ENCODE measurements around the gene MCEE. TPM values are rescaled to one million over a fixed set of nuclear protein-coding genes. Genes with fewer than 3 reads are reported as not detected.
"Not testable (repeated sequence)": the region's sequence is repeated elsewhere in the genome, so short reads cannot be mapped to it uniquely, and the experiment has no call there.

Gene MCEE
- total RNA-seq, 2 experiments from 2014 or later: 12.6 to 16.3 TPM

DNA sequence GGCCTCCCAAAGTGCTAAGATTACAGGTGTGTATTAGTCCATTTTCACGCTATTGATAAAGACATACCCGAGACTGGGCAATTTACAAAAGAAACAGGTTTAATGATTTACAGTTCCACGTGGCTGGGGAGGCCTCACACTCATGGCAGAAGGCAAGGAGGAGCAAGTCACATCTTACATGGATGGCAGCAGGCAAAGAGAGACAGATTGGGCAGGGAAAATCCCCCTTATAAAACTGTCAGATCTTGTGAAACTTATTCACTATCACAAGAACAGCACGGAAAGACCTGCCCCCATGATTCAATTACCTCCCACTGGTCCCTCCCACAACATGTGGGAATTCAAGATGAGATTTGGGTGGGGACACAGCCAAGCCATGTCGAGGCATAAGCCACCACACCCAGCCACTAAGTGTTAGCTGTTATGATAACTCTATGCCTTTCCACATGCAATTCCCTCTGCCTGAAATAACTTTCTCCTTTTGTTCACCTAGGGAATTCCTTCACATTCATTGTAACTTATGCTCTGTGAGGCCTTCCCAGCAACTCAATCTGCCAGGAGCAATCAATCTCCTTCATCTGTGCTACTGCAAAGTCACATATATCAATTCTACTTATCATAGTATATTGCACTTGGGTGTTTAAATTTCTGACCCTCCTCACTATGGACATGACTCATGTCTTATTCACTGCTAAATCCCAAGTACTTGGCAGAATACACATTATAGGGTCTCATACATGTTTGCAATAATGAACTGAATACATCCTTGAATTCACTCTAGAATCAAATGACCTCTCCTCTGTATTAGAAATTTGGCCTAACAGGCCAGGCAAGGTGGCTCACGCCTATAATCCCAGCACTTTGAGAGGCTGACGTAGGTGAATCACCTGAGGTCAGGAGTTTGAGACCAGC, 7.4 kb downstream of the MCEE start:
- CTCF ChIA-PET: no interaction called here
- Mint-ChIP-seq H3K9me3 (ENCODE audit: low read depth) (no peaks in the 10 kb centered on the region), H3K4me1 (peaks cover 2% of the 10 kb centered on the region), H3K4me3 (no peak overlapping the region), H3K27ac (no peak overlapping the region), H3K36me3 (peaks cover 19% of the 10 kb centered on the region), H3K27me3 (no peaks in the 10 kb centered on the region)
- DNase-seq (no peak), ATAC-seq (no peak)

DNA sequence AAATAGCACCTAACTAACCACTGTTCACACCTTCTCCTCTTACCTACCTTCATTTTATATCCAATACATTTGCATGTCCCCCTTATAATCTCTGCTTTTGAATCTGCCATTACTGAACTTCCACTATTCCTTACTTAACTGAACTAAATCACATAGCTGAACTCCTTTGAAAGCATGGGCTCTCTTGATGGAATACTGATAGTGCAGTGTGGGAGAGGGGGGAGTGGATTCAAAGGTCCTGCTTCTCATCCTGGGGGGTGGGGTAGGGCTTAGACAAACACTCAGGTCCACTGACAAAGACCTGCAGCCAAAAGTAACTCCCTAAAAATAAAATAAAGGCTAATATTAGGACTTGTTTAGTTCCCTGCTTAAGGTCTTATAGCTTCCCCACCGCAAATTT, 8.6 kb downstream of the MCEE start:
- Mint-ChIP-seq H3K27me3 (no peaks in the 10 kb centered on the region), H3K9me3 (ENCODE audit: low read depth) (no peaks in the 10 kb centered on the region), H3K36me3 (peaks cover 18% of the 10 kb centered on the region), H3K27ac (no peak overlapping the region), H3K4me3 (no peak overlapping the region), H3K4me1 (no peaks in the 10 kb centered on the region)
- DNase-seq (no peak), ATAC-seq (no peak)
- CTCF ChIA-PET: interaction anchor here (0.6 kb wide), 1 partner anchor 23 kb away, joined by 3 read pairs; no protein-coding TSS in a partner anchor

DNA sequence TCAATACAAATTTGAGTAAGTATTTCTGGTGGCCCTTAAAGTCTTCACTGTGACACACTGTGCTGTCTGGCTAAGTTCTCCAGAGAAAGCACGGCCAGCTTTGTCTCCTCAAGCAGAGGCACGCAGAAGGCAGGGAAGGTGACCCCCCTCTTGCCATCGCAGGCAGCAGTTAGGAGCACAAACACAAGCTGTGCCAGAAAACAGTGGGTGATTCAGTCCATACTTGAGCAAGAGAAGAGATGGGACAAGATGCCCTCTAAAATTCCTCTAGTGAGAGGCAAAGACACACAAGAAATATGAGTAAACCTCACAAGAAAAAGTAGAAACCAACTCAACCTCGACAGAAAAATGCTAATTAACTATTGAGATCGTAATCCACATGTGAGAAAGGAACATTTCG, 9.8 kb downstream of the MCEE start:
- CTCF ChIA-PET: interaction anchor here (1.0 to 1.7 kb wide), 2 partner anchors 10 to 19 kb away, joined by 4 to 6 read pairs; partner anchors contain the start of genes MCEE and MPHOSPH10
- H3K36me3 Mint-ChIP-seq: peaks cover 15% of the 10 kb centered on the region
- no peaks in the 10 kb centered on the region for H3K9me3 Mint-ChIP-seq (ENCODE audit: low read depth)
- H3K4me3 Mint-ChIP-seq: no peak overlapping the region
- ATAC-seq (no peak), DNase-seq (no peak)
- no peaks in the 10 kb centered on the region for H3K4me1 Mint-ChIP-seq
- H3K27ac Mint-ChIP-seq: no peak overlapping the region
- H3K27me3 Mint-ChIP-seq: no peaks in the 10 kb centered on the region

DNA sequence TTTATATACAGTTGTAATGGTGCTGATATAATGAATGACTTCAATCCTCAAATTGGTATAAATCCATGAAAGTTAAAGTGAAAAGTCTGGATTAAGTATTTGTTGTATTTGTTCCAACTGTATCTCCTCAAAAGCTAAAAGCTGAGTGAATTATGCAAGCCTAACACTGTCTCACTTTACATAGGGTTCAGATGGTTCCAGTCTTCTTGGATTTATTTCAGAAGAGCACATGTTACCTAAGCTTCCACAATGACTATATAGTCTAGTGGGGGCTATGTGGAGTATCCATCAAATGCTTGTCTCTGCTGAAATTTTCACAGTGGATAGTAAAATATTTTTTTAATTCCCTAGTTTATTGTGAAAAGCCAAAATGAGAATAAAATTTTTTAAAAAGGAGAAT, 13.0 kb downstream of the MCEE start:
- Mint-ChIP-seq H3K27ac (no peak overlapping the region), H3K36me3 (peaks cover 14% of the 10 kb centered on the region), H3K27me3 (no peaks in the 10 kb centered on the region), H3K4me1 (peaks cover 3% of the 10 kb centered on the region), H3K9me3 (ENCODE audit: low read depth) (no peaks in the 10 kb centered on the region), H3K4me3 (no peak overlapping the region)
- no peak for ATAC-seq
- CTCF ChIA-PET: interaction anchor here (1.5 kb wide), 1 partner anchor 17 kb away, joined by 3 read pairs; no protein-coding TSS in a partner anchor
- no peak for DNase-seq

DNA sequence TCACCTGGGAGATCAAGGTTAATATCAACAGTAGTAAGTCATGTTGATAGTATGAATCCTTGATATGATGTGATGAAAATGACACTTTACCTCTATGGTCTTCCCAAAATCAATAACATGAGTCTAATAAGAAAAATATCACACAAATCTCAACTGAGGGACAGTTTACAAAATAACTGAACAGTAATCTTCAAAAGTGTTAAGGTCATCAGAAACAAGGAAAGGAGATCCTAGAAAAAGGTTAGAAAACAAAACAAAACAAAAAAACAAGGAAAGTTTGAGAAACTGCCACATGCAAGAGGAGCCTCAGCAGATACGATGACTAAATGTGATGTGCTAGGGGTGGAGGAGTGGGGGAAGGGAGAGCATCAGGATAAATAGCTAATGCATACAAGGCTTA, 16.2 kb downstream of the MCEE start:
- Mint-ChIP-seq H3K9me3 (ENCODE audit: low read depth) (no peaks in the 10 kb centered on the region), H3K4me1 (peaks cover 8% of the 10 kb centered on the region), H3K27ac (no peak overlapping the region), H3K36me3 (peaks cover 16% of the 10 kb centered on the region), H3K27me3 (no peaks in the 10 kb centered on the region), H3K4me3 (no peak overlapping the region)
- DNase-seq: no peak
- CTCF ChIA-PET: interaction anchor here (1.9 to 2.3 kb wide), 2 partner anchors 13 to 45 kb away, joined by 4 to 11 read pairs; partner anchors contain the start of gene NAGK
- ATAC-seq: no peak

DNA sequence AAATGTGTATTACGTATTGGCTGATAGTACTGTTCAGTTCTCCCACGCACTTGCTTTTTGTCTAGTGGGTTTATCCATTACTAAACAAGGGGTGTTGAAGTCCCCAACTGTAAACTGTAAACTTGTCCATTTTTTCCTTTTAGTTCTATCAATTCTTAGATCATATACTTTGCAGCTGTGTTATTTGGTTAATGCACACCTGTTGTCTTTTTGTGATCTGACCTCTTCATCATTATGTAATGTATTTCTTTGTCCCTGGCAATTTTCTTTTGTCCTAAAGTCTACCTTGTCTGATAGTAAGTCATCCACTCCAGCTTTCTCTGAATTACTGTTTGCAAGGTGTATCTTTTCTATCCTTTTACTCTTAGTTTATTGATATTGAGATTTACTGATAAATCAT, 21.9 kb downstream of the MCEE start:
- H3K27ac Mint-ChIP-seq: no peak overlapping the region
- H3K27me3 Mint-ChIP-seq: no peaks in the 10 kb centered on the region
- CTCF ChIA-PET: no interaction called here
- peaks cover 8% of the 10 kb centered on the region for H3K4me1 Mint-ChIP-seq
- ATAC-seq (no peak), DNase-seq (no peak)
- H3K9me3 Mint-ChIP-seq (ENCODE audit: low read depth): peaks cover 2% of the 10 kb centered on the region
- no peak overlapping the region for H3K4me3 Mint-ChIP-seq
- peaks cover 19% of the 10 kb centered on the region for H3K36me3 Mint-ChIP-seq

DNA sequence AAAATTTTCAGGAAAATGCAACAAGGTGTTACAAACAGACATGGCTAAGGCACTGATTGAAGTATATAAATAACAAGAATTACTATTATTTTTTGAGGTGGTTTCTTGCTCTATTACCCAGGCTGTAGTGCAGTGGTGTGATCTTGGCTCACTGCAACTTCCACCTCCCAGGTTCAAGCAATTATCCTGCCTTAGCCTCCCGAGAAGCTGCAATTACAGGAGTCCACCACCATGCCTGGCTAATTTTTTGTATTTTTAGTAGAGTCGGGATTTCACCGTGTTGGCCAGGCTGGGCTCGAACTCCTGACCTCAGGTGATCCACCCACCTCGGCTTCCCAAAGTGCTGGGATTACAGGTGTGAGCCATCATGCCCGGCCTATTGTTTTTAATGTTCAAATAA, 23.6 kb downstream of the MCEE start:
- not testable (repeated sequence) for DNase-seq; H3K27ac Mint-ChIP-seq; ATAC-seq; H3K9me3 Mint-ChIP-seq (ENCODE audit: low read depth); H3K4me3 Mint-ChIP-seq; H3K27me3 Mint-ChIP-seq; H3K4me1 Mint-ChIP-seq
- peaks cover 16% of the 10 kb centered on the region for H3K36me3 Mint-ChIP-seq
- CTCF ChIA-PET: interaction anchor here (0.7 kb wide), 1 partner anchor 38 kb away, joined by 3 read pairs; the partner anchor contains the start of gene NAGK

DNA sequence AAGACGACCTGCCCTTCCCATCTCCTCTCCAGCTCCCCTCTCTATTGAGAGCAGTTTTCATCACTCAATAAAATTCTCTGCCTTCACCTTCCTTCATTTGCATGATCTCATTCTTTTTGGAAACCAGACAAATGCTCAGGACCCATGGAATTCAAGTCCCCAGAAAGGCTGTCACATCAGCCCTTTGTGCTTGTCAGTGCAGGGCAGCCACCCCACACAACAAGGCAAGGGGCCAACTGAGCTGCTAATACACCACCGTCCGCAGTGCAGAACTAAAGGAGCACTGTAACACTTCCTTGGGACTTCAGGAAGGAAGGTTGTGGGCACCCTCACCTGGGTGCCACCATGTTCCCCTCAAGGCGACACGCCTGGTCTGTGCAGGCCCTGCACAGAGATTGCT, 26.2 kb downstream of the MCEE start:
- DNase-seq (no peak), ATAC-seq (no peak)
- Mint-ChIP-seq H3K27ac (no peak overlapping the region), H3K27me3 (peaks cover 9% of the 10 kb centered on the region), H3K4me3 (no peak overlapping the region), H3K4me1 (peaks cover 4% of the 10 kb centered on the region), H3K36me3 (peaks cover 10% of the 10 kb centered on the region), H3K9me3 (ENCODE audit: low read depth) (peaks cover 2% of the 10 kb centered on the region)
- CTCF ChIA-PET: interaction anchor here (1.5 kb wide), 1 partner anchor 58 kb away, joined by 3 read pairs; no protein-coding TSS in a partner anchor

DNA sequence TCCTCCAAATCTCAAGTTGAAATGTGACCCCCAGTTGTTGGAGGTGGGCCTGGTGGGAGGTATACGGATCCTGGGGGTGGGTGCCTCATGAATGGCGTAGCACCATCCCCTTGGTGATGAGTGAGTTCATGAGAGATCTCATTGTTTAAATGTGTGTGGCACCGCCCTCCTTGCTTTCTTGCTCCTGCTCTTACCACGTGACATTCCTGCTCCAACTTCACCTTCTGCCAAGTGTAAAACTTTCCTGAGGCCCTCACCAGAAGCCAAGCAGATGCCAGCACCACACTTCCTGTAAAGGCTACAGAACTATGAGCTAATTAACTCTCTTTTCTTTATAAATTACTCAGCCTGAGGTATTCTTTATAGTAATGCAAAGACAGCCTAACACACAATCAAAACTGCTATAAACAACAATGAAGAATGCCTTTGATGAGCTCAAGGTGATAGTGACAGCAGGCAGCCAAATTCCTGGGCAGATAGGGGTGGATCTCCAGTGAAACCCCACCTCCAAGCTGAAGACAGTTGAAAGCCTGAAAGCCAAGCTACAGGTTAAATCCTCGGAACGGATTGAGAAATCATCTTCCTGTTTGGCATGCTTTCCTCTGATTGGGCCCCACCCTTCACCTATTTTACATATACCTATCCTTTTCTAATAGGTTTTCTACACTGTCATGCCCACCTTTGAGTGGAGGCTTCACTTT, 26.9 kb downstream of the MCEE start:
- CTCF ChIA-PET: interaction anchor here (1.5 kb wide), 1 partner anchor 57 kb away, joined by 3 read pairs; no protein-coding TSS in a partner anchor
- DNase-seq (no peak), ATAC-seq (no peak)
- H3K36me3 Mint-ChIP-seq: peaks cover 7% of the 10 kb centered on the region
- H3K4me1 Mint-ChIP-seq: peaks cover 4% of the 10 kb centered on the region
- peaks cover 2% of the 10 kb centered on the region for H3K9me3 Mint-ChIP-seq (ENCODE audit: low read depth)
- H3K27ac Mint-ChIP-seq: no peak overlapping the region
- no peak overlapping the region for H3K4me3 Mint-ChIP-seq
- H3K27me3 Mint-ChIP-seq: peaks cover 10% of the 10 kb centered on the region

DNA sequence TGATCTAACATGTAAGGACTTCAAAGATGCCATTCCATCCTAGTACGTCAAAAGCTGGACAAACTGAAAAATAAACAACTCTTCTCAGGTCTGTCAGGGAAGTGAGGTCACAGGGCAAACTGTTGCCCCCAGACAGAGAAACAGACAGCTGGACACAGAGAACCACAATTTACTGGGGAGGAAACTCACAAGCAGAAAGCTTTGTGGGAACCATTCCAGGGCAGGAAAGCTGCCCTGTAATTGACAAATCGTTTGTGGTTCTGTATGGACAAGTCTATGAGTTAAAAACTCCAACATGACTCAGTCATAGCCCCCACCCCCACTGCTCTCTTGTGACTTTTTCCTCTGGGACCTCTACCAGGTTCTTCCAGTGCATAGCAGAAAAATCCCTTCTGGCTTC, 28.4 kb downstream of the MCEE start:
- Mint-ChIP-seq H3K4me1 (peaks cover 4% of the 10 kb centered on the region), H3K4me3 (no peak overlapping the region), H3K36me3 (peaks cover 5% of the 10 kb centered on the region), H3K9me3 (ENCODE audit: low read depth) (peaks cover 2% of the 10 kb centered on the region), H3K27ac (no peak overlapping the region), H3K27me3 (peaks cover 10% of the 10 kb centered on the region)
- CTCF ChIA-PET: interaction anchor here (0.8 to 2.6 kb wide), 7 partner anchors 9 to 53 kb away, joined by 3 to 13 read pairs (median 11); partner anchors contain the start of gene MCEE
- ATAC-seq (no peak), DNase-seq (no peak)

DNA sequence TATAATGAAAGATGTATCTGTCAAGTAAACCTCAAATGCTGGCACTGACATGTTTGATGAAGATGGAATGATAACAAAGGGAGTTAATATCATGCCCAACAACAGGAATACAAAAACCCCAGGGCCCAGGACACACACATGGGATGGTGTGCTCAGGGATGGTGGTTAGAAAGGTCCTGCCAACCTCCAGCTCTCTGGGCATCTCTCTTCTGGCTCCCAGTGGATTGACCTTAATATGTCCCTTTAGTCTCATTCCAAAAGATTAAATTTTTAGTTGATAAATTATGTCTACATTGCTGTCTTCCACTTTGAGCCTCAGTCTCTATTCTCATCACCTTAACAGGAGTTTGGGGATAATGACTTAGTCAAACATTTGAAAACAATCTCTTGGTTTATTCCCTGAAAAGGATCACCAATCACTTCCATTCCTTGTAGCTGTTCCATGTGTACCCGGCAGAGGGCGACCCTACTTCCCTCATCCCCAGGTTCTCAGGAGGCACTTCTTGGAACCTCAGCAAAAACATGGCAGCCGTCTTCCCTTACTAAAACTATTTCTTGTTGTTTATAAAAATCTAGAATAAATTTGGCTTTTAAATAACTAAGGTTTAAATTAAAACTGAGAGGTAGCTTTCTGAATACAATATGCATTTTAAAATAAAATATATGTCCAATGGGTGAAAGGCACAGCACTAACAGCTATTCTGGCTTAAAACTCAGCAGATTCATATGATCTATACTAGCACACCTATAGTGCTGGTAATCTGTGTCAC, 29.6 kb downstream of the MCEE start:
- no peak for ATAC-seq
- CTCF ChIA-PET: interaction anchor here (0.8 to 2.6 kb wide), 18 partner anchors 9 to 410 kb away, joined by 3 to 13 read pairs (median 6); partner anchors contain the start of genes MCEE, MPHOSPH10 and NAGK
- H3K4me1 Mint-ChIP-seq: peaks cover 4% of the 10 kb centered on the region
- no peak overlapping the region for H3K4me3 Mint-ChIP-seq
- peaks cover 2% of the 10 kb centered on the region for H3K36me3 Mint-ChIP-seq
- peak; percentile 59 for DNase-seq
- no peak overlapping the region for H3K27ac Mint-ChIP-seq
- peaks cover 10% of the 10 kb centered on the region for H3K27me3 Mint-ChIP-seq
- H3K9me3 Mint-ChIP-seq (ENCODE audit: low read depth): peaks cover under 1% of the 10 kb centered on the region

DNA sequence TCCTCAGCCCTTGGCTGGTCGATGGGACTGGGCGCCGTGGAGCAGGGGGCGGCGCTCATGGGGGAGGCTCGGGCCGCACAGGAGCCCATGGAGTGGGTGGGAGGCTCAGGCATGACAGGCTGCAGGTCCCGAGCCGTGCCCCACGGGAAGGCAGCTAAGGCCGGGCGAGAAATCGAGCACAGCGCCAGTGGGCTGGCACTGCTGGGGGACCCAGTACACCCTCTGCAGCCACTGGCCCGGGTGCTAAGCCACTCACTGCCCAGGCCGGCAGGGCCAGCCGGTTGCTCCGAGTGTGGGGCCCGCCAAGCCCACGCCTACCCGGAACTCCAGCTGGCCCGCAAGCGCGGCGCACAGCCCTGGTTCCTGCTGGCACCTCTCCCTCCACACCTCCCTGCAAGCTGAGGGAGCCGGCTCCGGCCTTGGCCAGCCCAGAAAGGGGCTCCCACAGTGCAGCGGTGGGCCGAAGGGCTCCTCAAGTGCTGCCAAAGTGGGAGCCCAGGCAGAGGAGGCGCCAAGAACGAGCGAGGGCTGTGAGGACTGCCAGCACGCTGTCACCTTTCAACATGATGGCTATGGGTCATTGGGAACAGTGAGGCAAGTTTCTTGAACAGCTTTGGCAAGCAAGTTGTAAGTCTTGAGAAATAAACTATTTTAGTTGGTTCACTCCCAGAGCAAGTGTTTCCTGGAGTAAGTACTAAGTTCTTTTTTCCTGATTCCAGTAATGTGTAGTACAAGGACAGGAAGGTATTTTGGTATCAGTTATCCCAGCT, 37.4 kb downstream of the MCEE start:
- H3K27ac Mint-ChIP-seq; H3K4me1 Mint-ChIP-seq; DNase-seq; H3K36me3 Mint-ChIP-seq; H3K9me3 Mint-ChIP-seq (ENCODE audit: low read depth); ATAC-seq; H3K4me3 Mint-ChIP-seq: not testable (repeated sequence)
- CTCF ChIA-PET: interaction anchor here (2.1 kb wide), 1 partner anchor 8 kb away, joined by 11 read pairs; no protein-coding TSS in a partner anchor
- H3K27me3 Mint-ChIP-seq: peaks cover 20% of the 10 kb centered on the region

All from activated CD8-positive, alpha-beta memory T cell treated with anti-CD3 and anti-CD28 coated beads, Interleukin-2, amount 10 ng/mL, durations not matched to agents 7 days and 5 days (primary cell).